Measurements from ENCODE around the gene RGS14.
"Not testable (repeated sequence)": the region's sequence is repeated elsewhere in the genome, so short reads cannot be mapped to it uniquely, and the experiment has no call there.

Gene RGS14

DNA sequence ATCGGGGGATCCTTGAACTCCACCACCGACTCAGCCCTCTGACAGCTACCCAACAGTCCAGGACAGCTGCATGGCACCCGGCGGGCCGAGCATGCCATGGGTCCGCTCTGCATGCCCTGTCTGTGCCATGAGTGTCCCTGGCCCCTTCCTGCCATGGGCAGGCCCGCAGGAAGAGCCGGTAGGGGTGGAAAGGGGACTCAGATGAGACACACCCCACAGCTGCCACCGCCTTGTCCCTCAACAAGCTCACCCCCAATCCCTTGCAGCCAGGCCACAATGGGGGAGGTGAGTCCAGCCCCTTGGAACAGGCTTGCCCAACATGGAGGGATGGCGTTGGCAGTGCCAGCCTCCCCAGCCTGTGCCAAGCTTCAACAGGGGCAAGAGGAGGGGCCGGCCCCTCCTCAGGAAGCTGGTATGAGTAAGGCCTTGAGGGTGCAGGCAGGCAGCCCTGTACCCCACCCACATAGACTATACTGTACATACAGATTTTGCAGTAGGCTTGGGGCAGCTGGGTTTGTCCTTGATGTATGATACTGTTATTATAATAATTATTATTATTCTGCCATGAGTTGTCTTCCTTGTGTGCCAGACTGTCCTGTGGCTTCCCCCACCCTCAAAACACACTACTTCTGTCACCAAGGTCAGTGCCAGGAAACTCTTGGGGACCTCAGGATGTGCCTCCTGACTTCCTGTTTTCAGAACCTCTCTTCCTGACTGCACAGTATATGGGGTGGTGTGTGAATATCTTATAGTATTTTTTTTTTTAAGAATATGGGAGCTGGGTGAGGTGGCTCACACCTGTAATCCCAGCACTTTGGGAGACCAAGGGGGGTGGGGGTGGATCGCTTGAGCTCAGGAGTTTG is 14.5 kb downstream of the RGS14 start:
- TF ChIP-seq CTCF (IDR thresholded peaks at IDR 0.05; ENCODE audit: low read depth, low read length), result no peak
- H3K4me3 ChIP-seq (ENCODE audit: low read depth, low read length), result no peak overlapping the region

GRCh38 chr5:177372910-177373309 is 15.2 kb downstream of the RGS14 start:
- H3K4me3 ChIP-seq (ENCODE audit: low read depth, low read length), result no peak overlapping the region
- TF ChIP-seq CTCF (IDR thresholded peaks at IDR 0.05; ENCODE audit: low read depth, low read length), result no peak

DNA sequence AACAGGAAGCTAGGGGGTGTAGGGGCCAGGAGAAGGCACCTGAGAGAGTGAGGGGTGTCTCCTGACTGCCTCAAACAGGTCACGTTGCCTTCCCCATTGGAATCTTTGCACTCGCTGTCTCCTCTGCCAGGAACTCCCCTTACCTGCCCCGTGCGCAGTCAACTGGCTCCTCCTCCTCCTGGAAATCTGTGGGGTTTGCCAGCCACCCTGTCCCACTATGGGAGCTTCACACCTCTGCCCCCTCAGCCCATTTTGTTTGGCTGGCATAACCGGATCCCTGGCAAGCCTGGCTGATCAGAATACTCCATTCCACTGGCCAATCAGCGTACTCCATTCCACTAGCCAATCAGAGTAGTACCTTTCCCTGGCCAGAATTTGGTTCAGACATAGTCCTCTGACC is 16.1 kb downstream of the RGS14 start:
- H3K4me3 ChIP-seq (ENCODE audit: low read depth, low read length), result no peak overlapping the region
- TF ChIP-seq CTCF (IDR thresholded peaks at IDR 0.05; ENCODE audit: low read depth, low read length), result no peak

GRCh38 chr5:177374211-177374610 is 16.5 kb downstream of the RGS14 start:
- TF ChIP-seq CTCF (IDR thresholded peaks at IDR 0.05; ENCODE audit: low read depth, low read length), result no peak
- H3K4me3 ChIP-seq (ENCODE audit: low read depth, low read length), result no peak overlapping the region

DNA sequence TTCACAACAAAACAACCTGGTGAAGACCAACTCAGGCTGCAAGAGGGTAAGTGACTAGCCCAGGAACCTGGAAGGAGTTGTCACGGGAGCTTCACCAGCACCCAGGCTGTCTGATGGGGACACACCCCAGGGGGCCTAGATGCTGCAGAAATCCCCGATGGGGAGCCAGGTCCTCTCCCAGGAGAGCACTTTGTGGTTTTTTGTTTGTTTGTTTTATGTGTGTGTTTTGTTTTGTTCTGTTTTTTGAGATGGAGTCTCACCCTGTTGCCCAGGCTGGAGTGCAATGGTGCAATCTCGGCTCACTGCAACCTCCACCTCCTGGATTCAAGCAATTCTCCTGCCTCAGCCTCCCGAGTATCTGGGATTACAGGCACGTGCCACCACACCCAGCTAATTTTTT is 17.8 kb downstream of the RGS14 start:
- H3K4me3 ChIP-seq (ENCODE audit: low read depth, low read length), result not testable (repeated sequence)

- TF ChIP-seq CTCF (IDR thresholded peaks at IDR 0.05; ENCODE audit: low read depth, low read length), result no peak
- H3K4me3 ChIP-seq (ENCODE audit: low read depth, low read length), result no peak overlapping the region
Observed at GRCh38 chr5:177376107-177376506, 18.4 kb downstream of the RGS14 start.

GRCh38 chr5:177377851-177378776 is 20.4 kb downstream of the RGS14 start:
- no peak for TF ChIP-seq CTCF (IDR thresholded peaks at IDR 0.05; ENCODE audit: low read depth, low read length)
- H3K4me3 ChIP-seq (ENCODE audit: low read depth, low read length), result no peak overlapping the region
